ENCODE data around the gene PCDHA3.
"Not testable (repeated sequence)": the region's sequence is repeated elsewhere in the genome, so short reads cannot be mapped to it uniquely, and the experiment has no call there.

PCDHA3 gene

DNA sequence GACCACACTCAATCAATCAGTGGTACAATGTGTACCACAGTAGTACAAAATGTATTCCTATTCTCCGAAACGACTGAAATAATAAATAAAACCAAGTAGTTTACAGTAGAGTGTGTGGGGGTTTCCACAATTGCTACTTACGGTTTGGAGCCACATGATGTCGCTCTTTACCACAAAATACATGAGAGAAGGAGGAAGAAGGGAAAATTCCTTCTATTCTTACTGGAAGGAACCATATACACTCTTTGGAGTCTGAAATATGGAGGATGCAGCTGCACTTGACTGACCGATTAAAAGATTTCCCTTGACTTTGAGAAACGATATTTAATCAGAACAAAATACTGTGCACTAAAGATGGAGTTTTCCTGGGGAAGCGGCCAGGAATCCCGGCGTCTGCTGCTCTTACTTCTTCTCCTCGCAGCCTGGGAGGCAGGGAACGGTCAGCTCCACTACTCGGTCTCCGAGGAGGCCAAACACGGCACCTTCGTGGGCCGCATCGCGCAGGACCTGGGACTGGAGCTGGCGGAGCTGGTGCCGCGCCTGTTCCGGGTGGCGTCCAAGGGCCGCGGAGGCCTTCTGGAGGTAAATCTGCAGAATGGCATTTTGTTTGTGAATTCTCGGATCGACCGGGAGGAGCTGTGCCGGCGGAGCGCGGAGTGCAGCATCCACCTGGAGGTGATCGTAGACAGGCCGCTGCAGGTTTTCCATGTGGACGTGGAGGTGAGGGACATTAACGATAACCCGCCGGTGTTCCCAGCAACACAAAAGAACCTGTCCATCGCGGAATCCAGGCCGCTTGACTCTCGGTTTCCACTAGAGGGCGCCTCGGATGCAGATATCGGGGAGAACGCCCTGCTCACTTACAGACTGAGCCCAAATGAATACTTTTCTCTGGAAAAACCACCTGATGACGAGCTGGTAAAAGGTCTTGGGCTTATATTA, 6.2 kb downstream of the PCDHA3 start, which contains the start of gene PCDHA4:
Gene PCDHA4, plus strand, starts transcription at position 235 of the 942 bp plus-strand sequence.
- Histone ChIP-seq H3K9me3 (replicated peaks; ENCODE audit: insufficient read depth, low read length) (no peaks in the 10 kb centered on the region), H3K36me3 (replicated peaks; ENCODE audit: insufficient read depth, low read length) (no peaks in the 10 kb centered on the region), H3K9me2 (replicated peaks; ENCODE audit: insufficient read depth, low read length) (no peaks in the 10 kb centered on the region), H3K4me3 (ENCODE audit: low read length) (no peak within 1 kb of the TSS), H3K4me2 (ENCODE audit: low read depth, low read length) (no peak within 1 kb of the TSS), H3K9ac (ENCODE audit: low read length) (no peak within 1 kb of the TSS), H2AFZ (ENCODE audit: low read length) (no peak within 1 kb of the TSS), H3K27me3 (replicated peaks; ENCODE audit: insufficient read depth, low read length) (no peaks in the 10 kb centered on the region), H3K4me1 (ENCODE audit: low read length) (no peaks in the 10 kb centered on the region), H3F3A (ENCODE audit: insufficient read depth, low read length) (no peaks in the 10 kb centered on the region), H3K79me2 (ENCODE audit: low read length) (no peaks in the 10 kb centered on the region), H3K27ac (ENCODE audit: low read length) (no peak within 1 kb of the TSS), H4K20me1 (ENCODE audit: insufficient read depth, low read length) (no peaks in the 10 kb centered on the region)
- TF ChIP-seq EZH2 (optimal IDR thresholded peaks at IDR 0.05; ENCODE audit: low read depth, low read length) = no peak
- no peak for TF ChIP-seq EZH2phosphoT487 (IDR thresholded peaks at IDR 0.05; ENCODE audit: low read length)
- peak; percentile 27 for TF ChIP-seq CTCF (IDR thresholded peaks at IDR 0.05; ENCODE audit: low read length)
- no peak for DNase-seq

DNA sequence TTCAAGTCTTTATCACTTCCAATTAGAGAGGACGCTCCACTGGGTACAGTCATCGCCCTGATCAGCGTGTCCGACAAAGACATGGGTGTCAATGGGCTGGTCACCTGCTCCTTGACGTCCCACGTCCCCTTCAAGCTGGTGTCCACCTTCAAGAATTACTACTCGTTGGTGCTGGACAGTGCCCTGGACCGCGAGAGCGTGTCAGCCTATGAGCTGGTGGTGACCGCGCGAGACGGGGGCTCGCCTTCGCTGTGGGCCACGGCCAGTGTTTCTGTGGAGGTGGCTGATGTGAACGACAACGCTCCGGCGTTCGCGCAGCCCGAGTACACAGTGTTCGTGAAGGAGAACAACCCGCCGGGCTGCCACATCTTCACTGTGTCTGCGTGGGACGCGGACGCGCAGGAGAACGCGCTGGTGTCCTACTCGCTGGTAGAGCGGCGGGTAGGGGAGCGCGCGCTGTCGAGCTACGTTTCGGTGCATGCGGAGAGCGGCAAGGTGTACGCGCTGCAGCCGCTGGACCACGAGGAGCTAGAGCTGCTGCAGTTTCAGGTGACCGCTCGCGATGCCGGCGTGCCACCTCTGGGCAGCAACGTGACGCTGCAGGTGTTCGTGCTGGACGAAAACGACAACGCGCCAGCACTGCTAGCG, 7.5 kb downstream of the PCDHA3 start:
- H3K9me2 ChIP-seq (replicated peaks; ENCODE audit: insufficient read depth, low read length); DNase-seq; H3K36me3 ChIP-seq (replicated peaks; ENCODE audit: insufficient read depth, low read length); H3K79me2 ChIP-seq (ENCODE audit: low read length); H3K4me1 ChIP-seq (ENCODE audit: low read length); H3K9ac ChIP-seq (ENCODE audit: low read length); H4K20me1 ChIP-seq (ENCODE audit: insufficient read depth, low read length); H3K4me3 ChIP-seq (ENCODE audit: low read length); H3K9me3 ChIP-seq (replicated peaks; ENCODE audit: insufficient read depth, low read length); H2AFZ ChIP-seq (ENCODE audit: low read length); H3K27me3 ChIP-seq (replicated peaks; ENCODE audit: insufficient read depth, low read length); H3K27ac ChIP-seq (ENCODE audit: low read length); H3F3A ChIP-seq (ENCODE audit: insufficient read depth, low read length); H3K4me2 ChIP-seq (ENCODE audit: low read depth, low read length): not testable (repeated sequence)

GRCh38 chr5:140808889-140809291, 8.0 kb downstream of the PCDHA3 start:
- TF ChIP-seq EZH2phosphoT487 (IDR thresholded peaks at IDR 0.05; ENCODE audit: low read length) (no peak), EZH2 (optimal IDR thresholded peaks at IDR 0.05; ENCODE audit: low read depth, low read length) (no peak), CTCF (IDR thresholded peaks at IDR 0.05; ENCODE audit: low read length) (no peak)
- Histone ChIP-seq H3K79me2 (ENCODE audit: low read length) (no peaks in the 10 kb centered on the region), H3K9ac (ENCODE audit: low read length) (no peak overlapping the region), H2AFZ (ENCODE audit: low read length) (no peak overlapping the region), H3K27ac (ENCODE audit: low read length) (no peak overlapping the region), H3K9me2 (replicated peaks; ENCODE audit: insufficient read depth, low read length) (no peaks in the 10 kb centered on the region), H3K4me3 (ENCODE audit: low read length) (no peak overlapping the region), H3K36me3 (replicated peaks; ENCODE audit: insufficient read depth, low read length) (no peaks in the 10 kb centered on the region), H3F3A (ENCODE audit: insufficient read depth, low read length) (no peaks in the 10 kb centered on the region), H4K20me1 (ENCODE audit: insufficient read depth, low read length) (no peaks in the 10 kb centered on the region), H3K4me1 (ENCODE audit: low read length) (no peaks in the 10 kb centered on the region), H3K4me2 (ENCODE audit: low read depth, low read length) (no peak overlapping the region), H3K9me3 (replicated peaks; ENCODE audit: insufficient read depth, low read length) (no peaks in the 10 kb centered on the region), H3K27me3 (replicated peaks; ENCODE audit: insufficient read depth, low read length) (no peaks in the 10 kb centered on the region)
- no peak for DNase-seq

Measured in MM.1S (cell line).